Kidney epithelial cell (primary cell): ENCODE data around the gene POLR1B. TPM values are rescaled to one million over a fixed set of nuclear protein-coding genes. Genes with fewer than 3 reads are reported as not detected.
"Not testable (repeated sequence)": the region's sequence is repeated elsewhere in the genome, so short reads cannot be mapped to it uniquely, and the experiment has no call there.

ENCODE experiments used
- DNase-seq: peaks from one replicate; pipeline ENCODE4 v3.0.0-alpha.2; 2010; ENCODE audit warnings: low read depth
- H3K27me3 ChIP-seq: 2 replicates; pipeline ENCODE4 v1.6.0; 2011; ENCODE audit warnings: low read length; ENCODE audit not compliant: control insufficient read depth, insufficient read depth
- H3K36me3 ChIP-seq: 2 replicates; pipeline ENCODE4 v1.5.1; 2011; ENCODE audit warnings: low read length; ENCODE audit not compliant: control insufficient read depth, insufficient read depth
- H3K4me3 ChIP-seq: 2 replicates; pipeline ENCODE4 v1.5.1; 2011; ENCODE audit warnings: low read depth, mild to moderate bottlenecking, control low read depth, low read length
- total RNA-seq: library from RNA; depleted of rRNA; stranded (reverse); fragments of >200 nt; gene quantifications from 2 replicates; pipeline ENCODE4 v1.2.3, GENCODE V29; 2015
- TF ChIP-seq, protein P1 (sequence below): IDR thresholded peaks from 2 replicates; pipeline ENCODE4 v1.5.1; 2011; ENCODE audit warnings: mild to moderate bottlenecking, moderate library complexity, low read length, control low read depth, inconsistent platforms; ENCODE audit not compliant: insufficient read depth, poor library complexity, severe bottlenecking

POLR1B gene
- total RNA-seq, 1 donor from 2014 or later: 20.8 TPM

DNA sequence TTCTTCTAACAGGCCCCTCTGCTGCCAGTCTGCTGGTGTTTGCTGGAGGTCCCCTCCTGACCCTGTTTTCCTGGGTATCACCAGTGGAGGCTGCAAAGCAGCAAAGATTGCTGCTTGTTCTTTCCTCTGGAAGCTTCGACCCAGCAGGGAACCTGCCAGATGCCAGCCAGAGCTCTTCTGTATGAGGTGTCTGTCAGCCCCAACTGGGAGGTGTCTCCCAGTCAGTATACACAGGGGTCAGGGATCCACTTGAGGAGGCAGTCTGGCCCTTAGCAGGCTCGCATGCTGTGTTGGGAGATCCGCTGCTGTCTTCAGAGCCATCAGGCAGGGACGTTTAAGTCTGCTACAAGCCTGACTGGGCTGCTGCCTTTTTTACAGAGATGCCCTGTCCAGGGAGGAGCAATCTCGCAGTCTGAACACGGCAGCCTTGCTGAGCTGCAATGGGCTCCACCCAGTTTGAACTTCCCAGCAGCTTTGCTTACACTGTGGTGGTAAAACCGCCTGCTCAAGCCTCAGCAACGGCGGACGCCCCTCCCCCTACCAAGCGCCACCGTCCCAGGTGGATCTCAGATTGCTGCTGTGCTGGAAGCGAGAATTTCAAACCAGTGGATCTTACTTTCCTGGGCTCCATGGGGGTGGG, 72.1 kb downstream of the POLR1B start:
- Histone ChIP-seq H3K4me3 (no peak overlapping the region), H3K27me3 (peaks cover 2% of the 10 kb centered on the region), H3K36me3 (no peaks in the 10 kb centered on the region)
- TF ChIP-seq, protein P1, sequence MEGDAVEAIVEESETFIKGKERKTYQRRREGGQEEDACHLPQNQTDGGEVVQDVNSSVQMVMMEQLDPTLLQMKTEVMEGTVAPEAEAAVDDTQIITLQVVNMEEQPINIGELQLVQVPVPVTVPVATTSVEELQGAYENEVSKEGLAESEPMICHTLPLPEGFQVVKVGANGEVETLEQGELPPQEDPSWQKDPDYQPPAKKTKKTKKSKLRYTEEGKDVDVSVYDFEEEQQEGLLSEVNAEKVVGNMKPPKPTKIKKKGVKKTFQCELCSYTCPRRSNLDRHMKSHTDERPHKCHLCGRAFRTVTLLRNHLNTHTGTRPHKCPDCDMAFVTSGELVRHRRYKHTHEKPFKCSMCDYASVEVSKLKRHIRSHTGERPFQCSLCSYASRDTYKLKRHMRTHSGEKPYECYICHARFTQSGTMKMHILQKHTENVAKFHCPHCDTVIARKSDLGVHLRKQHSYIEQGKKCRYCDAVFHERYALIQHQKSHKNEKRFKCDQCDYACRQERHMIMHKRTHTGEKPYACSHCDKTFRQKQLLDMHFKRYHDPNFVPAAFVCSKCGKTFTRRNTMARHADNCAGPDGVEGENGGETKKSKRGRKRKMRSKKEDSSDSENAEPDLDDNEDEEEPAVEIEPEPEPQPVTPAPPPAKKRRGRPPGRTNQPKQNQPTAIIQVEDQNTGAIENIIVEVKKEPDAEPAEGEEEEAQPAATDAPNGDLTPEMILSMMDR: no peak
- no peak for DNase-seq

DNA sequence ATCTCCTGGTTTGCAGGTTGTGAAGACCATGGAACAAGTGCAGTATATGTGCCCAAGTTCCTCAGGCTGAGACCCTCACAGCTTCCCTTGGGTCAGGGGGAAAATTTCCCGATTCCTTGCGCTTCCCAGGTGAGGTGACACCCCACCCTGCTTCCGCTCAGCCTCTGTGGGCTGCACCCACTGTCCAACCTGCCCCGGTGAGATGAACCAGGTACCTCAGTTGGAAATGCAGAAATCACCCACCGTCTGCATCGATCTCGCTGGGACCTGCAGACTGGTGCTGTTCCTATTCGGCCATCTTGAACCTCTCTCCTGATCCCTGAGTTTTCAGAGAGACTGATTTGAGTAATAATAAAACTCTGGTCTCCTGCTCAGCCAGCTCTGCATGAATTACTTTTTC, 72.8 kb downstream of the POLR1B start:
- no peaks in the 10 kb centered on the region for H3K36me3 ChIP-seq
- peaks cover 2% of the 10 kb centered on the region for H3K27me3 ChIP-seq
- TF ChIP-seq, protein P1: no peak
- H3K4me3 ChIP-seq: no peak overlapping the region
- no peak for DNase-seq

DNA sequence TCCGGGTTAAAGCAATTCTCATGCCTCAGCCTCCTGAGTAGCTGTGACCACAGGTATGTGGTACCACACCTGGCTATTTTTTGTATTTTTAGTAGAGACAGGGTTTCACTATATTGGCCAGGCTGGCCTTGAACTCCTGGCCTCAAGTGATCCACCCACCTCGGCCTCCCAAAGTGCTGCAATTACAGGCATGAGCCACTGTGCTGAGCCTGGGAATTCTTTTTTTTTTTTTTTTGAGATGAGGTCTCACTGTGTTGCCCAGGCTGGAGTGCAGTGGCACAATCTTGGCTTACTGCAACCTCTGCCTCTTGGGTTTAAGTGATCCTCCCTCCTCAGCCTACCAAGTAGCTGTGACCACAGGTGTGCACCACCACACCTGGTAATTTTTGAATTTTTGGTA, 73.5 kb downstream of the POLR1B start:
- not testable (repeated sequence) for H3K4me3 ChIP-seq, H3K36me3 ChIP-seq, H3K27me3 ChIP-seq, DNase-seq

DNA sequence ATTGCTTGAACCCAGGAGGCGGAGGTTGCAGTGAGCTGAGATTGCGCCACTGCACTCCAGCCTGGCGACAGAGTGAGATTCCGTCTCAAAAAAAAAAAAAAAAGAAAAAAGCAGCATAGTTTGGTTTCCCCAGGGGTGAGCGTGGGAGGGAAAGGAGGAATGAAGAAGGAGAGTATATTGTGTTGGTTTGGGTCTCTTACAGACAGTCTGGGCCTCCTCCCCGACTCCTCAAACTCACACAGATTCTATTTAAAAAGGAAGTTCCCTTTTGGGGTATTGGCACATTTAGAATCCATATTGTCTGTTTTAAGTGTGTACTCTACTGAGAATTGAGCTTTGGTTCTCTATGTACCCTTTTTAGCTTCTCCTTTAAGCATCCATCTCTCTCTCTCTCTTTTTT, 76.1 kb downstream of the POLR1B start:
- no peaks in the 10 kb centered on the region for H3K36me3 ChIP-seq
- H3K27me3 ChIP-seq: peaks cover 2% of the 10 kb centered on the region
- no peak for DNase-seq
- no peak overlapping the region for H3K4me3 ChIP-seq
- TF ChIP-seq, protein P1: no peak

DNA sequence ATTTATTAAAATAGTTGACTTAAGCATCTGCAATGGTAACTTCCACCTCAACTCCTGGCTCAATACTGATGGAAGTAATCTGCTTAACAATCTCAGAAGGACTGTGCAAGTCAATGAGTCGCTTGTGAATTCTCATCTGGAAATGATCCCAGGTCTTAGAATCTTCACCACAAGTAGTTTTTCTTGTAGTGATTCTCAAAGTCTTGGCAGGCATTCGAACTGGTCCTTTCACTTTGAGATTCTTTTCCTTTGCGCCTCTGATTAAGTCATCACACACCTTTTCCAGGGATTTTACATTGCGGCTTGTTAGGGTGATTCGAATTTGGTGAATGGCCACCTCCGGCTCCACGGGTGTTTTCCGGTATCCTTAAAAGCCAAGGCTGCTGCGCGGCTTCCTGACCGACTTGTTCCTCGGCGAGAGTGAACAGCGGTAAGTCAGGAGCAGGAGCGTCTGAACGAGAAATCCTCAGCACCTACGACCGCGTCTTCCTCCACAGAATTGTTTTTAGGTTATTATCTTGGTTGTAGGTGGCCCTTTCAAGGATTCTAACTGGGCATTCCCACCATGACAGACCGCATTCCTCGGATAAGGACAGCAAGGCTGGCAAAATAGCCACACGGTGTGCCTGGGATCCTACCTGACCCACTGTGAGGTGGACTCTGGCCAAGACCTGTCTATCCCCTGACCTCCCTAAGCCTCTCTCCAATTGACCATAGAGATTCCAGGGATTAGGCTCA, 79.7 kb downstream of the POLR1B start:
- TF ChIP-seq, protein P1: no peak
- Histone ChIP-seq H3K4me3 (no peak overlapping the region), H3K36me3 (no peaks in the 10 kb centered on the region), H3K27me3 (no peaks in the 10 kb centered on the region)
- DNase-seq: no peak

DNA sequence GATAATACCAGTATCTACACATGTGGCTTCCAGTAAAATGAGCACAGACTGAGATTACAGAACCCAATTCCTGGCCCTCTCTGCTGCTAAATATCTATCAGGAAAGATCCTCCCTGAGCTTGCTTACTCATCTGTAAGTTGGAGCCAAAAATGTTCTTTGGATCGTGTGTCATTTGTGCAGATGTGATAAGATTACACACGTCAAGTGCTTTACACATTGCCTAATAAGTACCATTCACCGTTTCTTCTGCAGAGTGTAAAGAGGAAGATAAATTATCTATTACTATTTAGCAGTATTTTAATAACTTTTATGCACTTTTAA, 80.2 kb downstream of the POLR1B start:
- Histone ChIP-seq H3K36me3 (no peaks in the 10 kb centered on the region), H3K4me3 (no peak overlapping the region), H3K27me3 (no peaks in the 10 kb centered on the region)
- no peak for DNase-seq
- TF ChIP-seq, protein P1: no peak
